ENCODE data around the gene RNF121.

Gene RNF121

GRCh38 chr11:71987521-71987920 is 58.7 kb downstream of the RNF121 start:
- DNase-seq (ENCODE audit: low read depth in 1 of 2, low spot score in 1 of 2) = no peak

DNA sequence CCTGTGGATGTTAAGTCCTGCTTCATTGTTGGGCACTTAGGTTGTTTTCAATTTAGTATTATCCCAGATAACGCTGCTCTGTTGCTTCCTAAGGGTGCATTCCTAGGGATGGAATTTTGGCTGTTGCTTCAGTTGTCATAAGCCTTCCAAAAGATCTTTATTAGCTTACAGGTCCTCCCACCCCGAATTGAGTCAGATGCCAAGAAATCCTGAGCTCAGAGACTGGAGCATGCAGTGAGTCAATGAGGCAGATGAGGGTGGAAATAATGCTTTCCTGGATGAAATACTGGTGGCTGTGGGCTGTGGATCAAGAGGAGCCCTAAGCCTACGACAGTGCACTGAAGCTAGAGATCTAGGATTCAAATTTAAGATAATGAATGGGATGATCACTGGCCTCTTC is 59.2 kb downstream of the RNF121 start:
- no peak for DNase-seq (ENCODE audit: low read depth in 1 of 2, low spot score in 1 of 2)

- DNase-seq (ENCODE audit: low read depth in 1 of 2, low spot score in 1 of 2) = no peak
Observed at GRCh38 chr11:71990701-71991100, 61.9 kb downstream of the RNF121 start.

DNA sequence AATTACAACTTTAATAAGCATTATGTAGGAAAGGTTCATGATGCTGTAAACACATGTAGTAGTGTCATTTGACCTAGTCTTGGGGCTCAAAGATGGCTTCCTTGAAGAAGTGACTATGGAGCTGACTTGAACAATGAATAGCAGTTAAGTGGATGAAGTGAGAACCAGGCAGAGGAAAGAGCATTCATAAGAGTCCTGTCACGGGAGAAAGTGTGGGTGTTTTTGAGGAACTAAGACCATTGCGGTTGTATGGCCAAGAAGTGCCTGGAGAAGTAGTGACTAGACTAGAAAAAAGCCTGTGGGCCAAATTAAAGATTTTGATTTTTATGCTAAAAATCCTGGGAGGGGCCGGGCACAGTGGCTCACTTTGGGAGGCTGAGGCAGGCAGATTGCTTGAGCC is 62.6 kb downstream of the RNF121 start:
- no peak for DNase-seq (ENCODE audit: low read depth in 1 of 2, low spot score in 1 of 2)

DNA sequence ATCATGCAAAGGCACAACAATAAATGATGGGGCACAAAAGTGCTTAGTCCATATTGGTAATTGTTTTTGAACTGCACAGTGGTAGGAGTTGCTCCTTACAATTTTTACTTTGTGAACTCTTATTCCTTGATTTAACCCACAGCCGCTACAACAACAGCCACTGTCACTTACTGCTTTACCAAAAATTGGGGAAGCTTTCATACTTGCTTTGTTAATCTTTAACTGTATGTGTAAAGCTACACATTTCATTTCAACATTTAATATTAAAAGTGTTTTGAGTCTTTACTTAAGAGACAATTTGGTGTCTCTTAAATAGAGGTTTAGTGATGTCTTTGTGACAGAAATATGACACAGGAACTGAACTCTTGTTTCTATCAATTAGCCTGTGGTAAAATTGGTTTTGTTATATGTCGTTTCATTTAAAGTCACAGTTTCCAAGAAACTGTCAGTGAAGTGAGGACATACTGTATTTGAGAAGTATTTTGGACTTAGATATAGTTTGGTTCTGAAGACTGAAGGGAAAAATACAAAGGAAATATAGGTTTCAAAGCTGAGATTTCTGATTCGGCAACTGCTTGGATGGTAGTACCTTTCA is 63.4 kb downstream of the RNF121 start:
- DNase-seq (ENCODE audit: low read depth in 1 of 2, low spot score in 1 of 2) = no peak

GRCh38 chr11:71994786-71995185 is 65.9 kb downstream of the RNF121 start:
- no peak for DNase-seq (ENCODE audit: low read depth in 1 of 2, low spot score in 1 of 2)

DNA sequence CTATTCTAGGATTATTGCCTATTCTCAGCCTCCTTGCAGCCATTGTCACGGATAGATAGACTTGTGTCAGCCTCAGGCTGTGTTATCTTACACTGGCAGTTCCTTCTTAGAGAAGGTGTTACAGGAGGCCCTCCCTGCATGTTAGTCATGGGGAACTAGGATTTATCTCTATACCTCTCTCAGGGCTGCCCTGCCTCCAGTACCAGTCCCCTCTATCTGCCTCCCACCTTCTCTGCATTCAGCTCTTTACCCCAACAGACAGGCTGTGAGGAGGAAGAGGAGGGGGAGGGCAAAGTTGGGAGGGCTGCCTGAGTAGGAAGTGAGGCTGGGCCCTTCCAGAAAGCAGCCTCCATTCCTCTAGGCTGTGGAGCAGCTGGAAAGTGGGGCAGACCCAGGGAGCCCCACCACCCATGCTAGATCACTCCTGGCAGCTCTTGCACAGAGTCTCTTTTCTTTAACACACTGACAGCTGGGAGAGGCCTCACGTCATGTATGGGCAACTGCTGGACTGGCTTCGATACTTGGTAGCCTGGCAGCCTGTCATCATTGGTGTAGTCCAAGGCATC is 67.0 kb downstream of the RNF121 start:
- no peak for DNase-seq (ENCODE audit: low read depth in 1 of 2, low spot score in 1 of 2)

DNA sequence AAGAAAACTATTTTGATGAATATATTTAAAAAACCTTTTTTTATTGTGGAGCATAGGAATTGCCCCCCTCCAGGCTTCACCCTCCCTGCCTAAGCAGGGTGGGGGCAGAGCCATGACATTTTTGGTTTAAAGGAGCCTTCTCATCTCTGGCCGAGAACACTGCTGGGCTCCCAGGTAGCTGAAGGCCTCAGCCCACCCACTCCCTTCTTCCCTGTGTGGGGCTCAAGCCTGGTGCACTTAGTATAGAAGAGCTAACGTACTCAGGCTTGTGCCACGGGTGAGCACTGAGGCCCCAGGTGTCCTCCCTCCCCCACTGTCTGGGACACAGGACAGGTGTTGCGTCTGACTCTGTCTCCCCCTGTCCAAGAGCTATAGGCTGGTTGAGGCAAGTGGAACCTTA is 67.7 kb downstream of the RNF121 start:
- no peak for DNase-seq (ENCODE audit: low read depth in 1 of 2, low spot score in 1 of 2)

DNA sequence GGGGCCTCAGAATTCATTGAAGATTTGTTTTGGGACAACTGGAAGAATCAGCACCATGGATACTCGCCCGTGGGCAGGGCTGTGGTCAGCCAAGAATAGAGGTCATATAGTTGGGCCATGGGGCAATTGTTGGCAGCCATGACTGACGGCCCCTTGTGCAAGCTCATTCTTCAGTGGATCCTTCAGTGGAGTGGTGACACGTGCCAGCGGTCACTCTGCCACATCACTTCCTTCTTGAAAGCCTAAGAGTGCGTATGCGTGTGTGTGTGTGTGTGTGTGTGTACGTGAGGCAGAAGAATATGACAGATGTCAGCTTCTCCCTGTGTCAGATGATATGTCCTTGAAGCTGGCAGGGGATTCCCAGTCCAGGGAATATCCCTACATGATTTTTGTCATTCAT is 68.1 kb downstream of the RNF121 start:
- DNase-seq (ENCODE audit: low read depth in 1 of 2, low spot score in 1 of 2) = no peak

DNA sequence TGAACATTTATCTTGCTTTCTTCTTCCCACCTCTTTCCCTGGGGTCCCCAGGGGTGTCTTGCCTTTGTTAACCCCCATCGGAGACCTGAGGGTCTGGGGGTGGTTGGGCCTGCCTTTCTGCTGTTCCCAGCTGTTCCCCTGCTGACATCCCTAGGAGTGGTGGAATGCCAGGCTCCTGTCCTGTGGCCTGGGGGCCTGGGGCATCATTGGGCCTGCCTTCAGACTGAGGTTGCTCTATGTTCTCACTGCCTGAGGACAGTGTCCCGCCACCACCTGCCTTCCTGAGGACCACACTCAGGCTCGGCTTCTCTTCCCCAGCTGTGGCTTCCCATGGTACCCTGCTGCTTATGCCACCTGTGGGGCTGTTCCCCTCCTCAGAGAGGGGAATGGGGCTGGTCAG is 68.7 kb downstream of the RNF121 start:
- DNase-seq (ENCODE audit: low read depth in 1 of 2, low spot score in 1 of 2) = no peak

- DNase-seq (ENCODE audit: low read depth in 1 of 2, low spot score in 1 of 2) = no peak
Observed at GRCh38 chr11:71998061-71998460, 69.2 kb downstream of the RNF121 start.

- peak in 1 of 2 donors; percentile 11 for DNase-seq (ENCODE audit: low read depth in 1 of 2, low spot score in 1 of 2)
Observed at GRCh38 chr11:71998649-71999310, 69.9 kb downstream of the RNF121 start, which contains the start of gene IL18BP. TSS of gene IL18BP (plus strand) at chr11:71998909. CDS start at chr11:71999985, 1,076 bp downstream.

DNA sequence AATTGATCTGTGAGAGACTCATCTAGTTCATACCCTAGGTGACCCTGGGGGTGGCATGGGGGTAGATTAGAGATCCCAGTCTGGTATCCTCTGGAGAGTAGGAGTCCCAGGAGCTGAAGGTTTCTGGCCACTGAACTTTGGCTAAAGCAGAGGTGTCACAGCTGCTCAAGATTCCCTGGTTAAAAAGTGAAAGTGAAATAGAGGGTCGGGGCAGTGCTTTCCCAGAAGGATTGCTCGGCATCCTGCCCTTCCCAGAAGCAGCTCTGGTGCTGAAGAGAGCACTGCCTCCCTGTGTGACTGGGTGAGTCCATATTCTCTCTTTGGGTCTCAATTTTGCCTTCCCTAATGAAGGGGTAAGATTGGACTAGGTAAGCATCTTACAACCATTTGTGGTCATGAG is 70.5 kb downstream of the RNF121 start:
- DNase-seq (ENCODE audit: low read depth in 1 of 2, low spot score in 1 of 2) = no peak

DNA sequence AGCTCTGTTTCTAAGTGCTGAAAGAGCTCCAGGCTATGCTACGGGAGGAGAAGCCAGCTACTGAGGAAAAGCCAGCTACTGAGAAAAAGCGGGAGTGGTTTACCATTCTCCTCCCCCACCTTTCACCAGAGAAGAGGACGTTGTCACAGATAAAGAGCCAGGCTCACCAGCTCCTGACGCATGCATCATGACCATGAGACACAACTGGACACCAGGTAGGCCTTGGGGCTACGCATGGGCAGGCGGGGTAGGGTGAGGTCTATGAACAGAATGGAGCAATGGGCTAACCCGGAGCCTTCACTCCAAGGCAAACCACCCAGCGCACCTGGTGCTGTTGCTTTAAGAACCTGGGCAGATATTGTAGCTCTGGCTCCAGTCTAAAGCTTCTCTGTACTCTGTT is 71.0 kb downstream of the RNF121 start:
- no peak for DNase-seq (ENCODE audit: low read depth in 1 of 2, low spot score in 1 of 2)

DNA sequence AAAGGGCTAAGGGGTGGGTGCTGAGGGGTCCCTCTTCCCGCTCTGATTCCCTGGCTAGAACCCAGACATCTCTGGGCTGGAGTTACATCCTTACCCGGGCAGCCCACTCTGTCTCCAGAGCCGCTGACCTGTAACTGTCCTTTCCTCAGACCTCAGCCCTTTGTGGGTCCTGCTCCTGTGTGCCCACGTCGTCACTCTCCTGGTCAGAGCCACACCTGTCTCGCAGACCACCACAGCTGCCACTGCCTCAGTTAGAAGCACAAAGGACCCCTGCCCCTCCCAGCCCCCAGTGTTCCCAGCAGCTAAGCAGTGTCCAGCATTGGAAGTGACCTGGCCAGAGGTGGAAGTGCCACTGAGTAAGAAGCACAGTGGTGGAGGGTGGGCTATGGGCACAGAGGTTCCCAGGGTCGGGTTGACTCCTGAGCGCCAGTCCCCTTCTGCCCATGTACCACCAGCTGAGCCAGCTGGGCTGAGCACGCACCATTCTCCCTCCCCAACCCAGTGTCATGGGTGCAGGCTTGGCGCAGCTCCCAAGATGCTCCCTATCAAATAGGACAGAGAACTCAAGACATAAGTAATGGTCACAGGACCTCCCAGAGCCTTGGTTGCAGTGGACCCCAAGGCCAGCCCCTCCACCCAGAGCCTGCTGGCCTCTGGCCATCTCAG is 71.5 kb downstream of the RNF121 start:
- no peak for DNase-seq (ENCODE audit: low read depth in 1 of 2, low spot score in 1 of 2)

GRCh38 chr11:72001285-72001684 is 72.4 kb downstream of the RNF121 start:
- DNase-seq (ENCODE audit: low read depth in 1 of 2, low spot score in 1 of 2) = no peak

DNA sequence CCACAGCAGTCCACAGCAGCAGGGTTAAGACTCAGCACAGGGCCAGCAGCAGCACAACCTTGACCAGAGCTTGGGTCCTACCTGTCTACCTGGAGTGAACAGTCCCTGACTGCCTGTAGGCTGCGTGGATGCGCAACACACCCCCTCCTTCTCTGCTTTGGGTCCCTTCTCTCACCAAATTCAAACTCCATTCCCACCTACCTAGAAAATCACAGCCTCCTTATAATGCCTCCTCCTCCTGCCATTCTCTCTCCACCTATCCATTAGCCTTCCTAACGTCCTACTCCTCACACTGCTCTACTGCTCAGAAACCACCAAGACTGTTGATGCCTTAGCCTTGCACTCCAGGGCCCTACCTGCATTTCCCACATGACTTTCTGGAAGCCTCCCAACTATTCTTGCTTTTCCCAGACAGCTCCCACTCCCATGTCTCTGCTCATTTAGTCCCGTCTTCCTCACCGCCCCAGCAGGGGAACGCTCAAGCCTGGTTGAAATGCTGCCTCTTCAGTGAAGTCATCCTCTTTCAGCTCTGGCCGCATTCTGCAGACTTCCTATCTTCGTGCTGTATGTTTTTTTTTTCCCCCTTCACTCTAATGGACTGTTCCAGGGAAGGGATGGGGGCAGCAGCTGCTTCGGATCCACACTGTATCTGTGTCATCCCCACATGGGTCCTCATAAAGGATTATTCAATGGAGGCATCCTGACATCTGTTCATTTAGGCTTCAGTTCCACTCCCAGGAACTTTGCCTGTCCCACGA is 73.2 kb downstream of the RNF121 start:
- DNase-seq (ENCODE audit: low read depth in 1 of 2, low spot score in 1 of 2) = no peak

DNA sequence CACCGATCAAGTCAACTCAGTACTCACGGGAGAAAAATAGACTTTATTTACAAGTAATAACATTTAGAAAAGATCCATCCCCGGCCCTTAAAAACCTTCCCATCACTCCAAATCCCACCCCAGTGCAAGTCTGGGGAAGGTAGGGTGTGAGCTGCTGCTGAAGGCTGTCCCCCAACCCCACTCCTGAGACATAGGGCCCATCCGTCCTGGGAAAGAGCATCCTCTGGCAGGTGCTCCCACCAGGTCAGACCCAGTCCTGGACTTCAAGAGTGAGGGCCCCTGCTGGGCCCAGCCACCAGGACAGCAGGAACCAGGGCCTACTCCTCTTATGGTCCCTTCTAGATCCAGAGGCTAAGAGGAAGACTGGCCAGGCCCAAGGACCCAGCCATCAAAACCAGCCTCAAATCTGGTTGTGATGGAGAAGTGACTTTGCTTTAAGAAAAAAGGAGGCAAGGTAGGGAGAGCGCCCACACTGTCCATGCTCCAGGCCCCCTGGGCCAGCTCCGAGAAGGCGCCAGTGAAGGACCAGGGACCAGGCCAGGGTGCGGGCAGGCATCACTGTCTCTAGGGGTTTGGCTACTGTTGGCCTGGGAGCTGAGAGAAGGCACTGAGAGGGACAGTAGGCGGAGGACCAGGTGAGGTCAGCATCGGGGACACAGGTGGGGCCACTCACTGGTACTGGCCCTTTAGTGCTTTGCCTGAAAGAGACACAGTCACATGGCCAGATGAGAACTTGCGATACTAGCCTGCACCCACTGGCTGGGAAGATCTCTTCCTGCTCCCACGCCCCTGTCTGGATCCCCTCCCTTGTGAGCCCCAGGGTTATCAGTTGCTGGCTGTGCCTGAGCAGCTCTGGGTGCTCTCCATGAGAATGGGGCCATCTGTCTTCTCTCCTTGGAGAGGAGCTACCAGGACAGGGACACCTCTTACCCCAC is 74.3 kb downstream of the RNF121 start:
- DNase-seq (ENCODE audit: low read depth in 1 of 2, low spot score in 1 of 2) = no peak

DNA sequence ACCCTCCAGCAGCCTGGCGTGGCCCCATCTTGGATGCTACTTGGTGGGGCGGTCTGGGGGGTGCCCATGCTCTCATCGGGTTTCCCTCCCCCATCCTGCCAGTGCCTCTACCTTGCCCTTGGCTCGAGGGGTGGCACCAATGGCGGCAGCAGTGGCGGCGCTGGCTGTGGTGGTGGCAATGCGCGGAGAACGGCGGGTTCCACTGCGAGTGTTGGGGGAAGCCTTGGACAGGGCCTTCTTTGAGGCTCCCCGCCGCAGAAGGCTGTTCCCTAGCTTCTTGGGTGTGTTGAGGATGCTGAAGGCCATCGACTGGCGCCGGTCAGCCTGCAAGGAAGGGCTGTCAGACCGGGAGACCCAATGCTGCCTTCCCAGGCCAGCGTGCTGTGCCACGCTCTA is 74.9 kb downstream of the RNF121 start:
- DNase-seq (ENCODE audit: low read depth in 1 of 2, low spot score in 1 of 2) = no peak
